Upper lobe of left lung (tissue), 4 donors: ENCODE measurements around the gene SGCD.

Source experiments
- CTCF ChIP-seq, 6 experiments: fragments of 450-650 bp in 4 of 6; fragments of 200-600 bp in 2 of 6; sonication (generic) in 2 of 6; IDR thresholded peaks; one replicate each; pipeline ENCODE4 v1.5.1; 2016 to 2019; ENCODE audit warnings: antibody characterized with exemption in 6 of 6
- POLR2A ChIP-seq, 4 donors: fragments of 450-650 bp; IDR thresholded peaks; one replicate each; pipeline ENCODE4 v1.5.1; 2016 to 2017; ENCODE audit warnings: antibody characterized with exemption in 4 of 4, mild to moderate bottlenecking in 2 of 4
- POLR2AphosphoS5 ChIP-seq, 2 donors: sonication (generic); formaldehyde crosslinking; IDR thresholded peaks; one replicate each; pipeline ENCODE4 v1.5.1; 2017; ENCODE audit warnings: antibody characterized with exemption in 2 of 2

- TF ChIP-seq POLR2AphosphoS5 (IDR thresholded peaks at IDR 0.05) = no peak
- no peak for TF ChIP-seq CTCF (IDR thresholded peaks at IDR 0.05)
- no peak for TF ChIP-seq POLR2A (IDR thresholded peaks at IDR 0.05)
These were observed 259.0 kb downstream of the SGCD start for GRCh38 chr5:156585999-156586398.
